Effector CD4-positive, alpha-beta T cell (primary cell): Measurements from ENCODE around the gene KLHL18.
A peak's percentile ranks its signal among the peaks of the same experiment; 100 is the strongest.
"Not testable (repeated sequence)": the region's sequence is repeated elsewhere in the genome, so short reads cannot be mapped to it uniquely, and the experiment has no call there.

Source experiments
- DNase-seq: peaks from one replicate; pipeline ENCODE4 v3.0.0-alpha.2; 2020

Gene KLHL18

GRCh38 chr3:47365213-47366153 is 82.7 kb downstream of the KLHL18 start:
- no peak for DNase-seq

- no peak for DNase-seq
Measured at GRCh38 chr3:47366833-47367232, 84.1 kb downstream of the KLHL18 start.

GRCh38 chr3:47367631-47368030 is 84.9 kb downstream of the KLHL18 start:
- DNase-seq, result no peak

GRCh38 chr3:47370020-47370419 is 87.3 kb downstream of the KLHL18 start:
- not testable (repeated sequence) for DNase-seq

GRCh38 chr3:47370887-47371697 is 88.3 kb downstream of the KLHL18 start:
- no peak for DNase-seq

- DNase-seq, result no peak
Measured at GRCh38 chr3:47374587-47374986, 91.8 kb downstream of the KLHL18 start.

- no peak for DNase-seq
Measured at GRCh38 chr3:47376393-47376792, 93.6 kb downstream of the KLHL18 start.

GRCh38 chr3:47377186-47377585 is 94.4 kb downstream of the KLHL18 start:
- no peak for DNase-seq

- no peak for DNase-seq
Measured at GRCh38 chr3:47378869-47379268, 96.1 kb downstream of the KLHL18 start.

GRCh38 chr3:47379411-47379899 is 96.7 kb downstream of the KLHL18 start:
- DNase-seq, result no peak

- no peak for DNase-seq
Measured at GRCh38 chr3:47380026-47380600, 97.4 kb downstream of the KLHL18 start.

- DNase-seq, result peak; percentile 99
Measured at GRCh38 chr3:47380601-47381316, 98.0 kb downstream of the KLHL18 start, which contains the start of gene PTPN23. Gene PTPN23, plus strand, starts transcription at chr3:47381021. Its CDS starts 76 bp downstream, at chr3:47381097.

GRCh38 chr3:47381317-47382157 is 98.8 kb downstream of the KLHL18 start:
- DNase-seq, result peak; percentile 49

- no peak for DNase-seq
Measured at GRCh38 chr3:47384425-47384824, 101.7 kb downstream of the KLHL18 start.

GRCh38 chr3:47385007-47385406 is 102.3 kb downstream of the KLHL18 start:
- DNase-seq, result no peak

- no peak for DNase-seq
Measured at GRCh38 chr3:47385796-47386195, 103.1 kb downstream of the KLHL18 start.

- no peak for DNase-seq
Measured at GRCh38 chr3:47392933-47393332, 110.2 kb downstream of the KLHL18 start.

- no peak for DNase-seq
Measured at GRCh38 chr3:47394140-47394870, 111.6 kb downstream of the KLHL18 start.

GRCh38 chr3:47394881-47395280 is 112.1 kb downstream of the KLHL18 start:
- no peak for DNase-seq
